CD8-positive, alpha-beta memory T cell (primary cell): ENCODE data around the gene ARID5A. TPM values are rescaled to one million over a fixed set of nuclear protein-coding genes. Genes with fewer than 3 reads are reported as not detected.

Experiments
- CTCF ChIA-PET: fragments of 350-600 bp; sonication (Branson Sonifier 250); formaldehyde crosslinking; loops from one replicate; lab custom pipeline; 2021; ENCODE audit warnings: antibody characterized with exemption; lab: Charles Lee
- POLR2A ChIA-PET: fragments of 350-600 bp; sonication (Branson Sonifier 250); formaldehyde crosslinking; loops from one replicate; lab custom pipeline; 2021; ENCODE audit warnings: antibody characterized with exemption; lab: Charles Lee
- DNase-seq, 5 donors: peaks; one replicate each; pipeline versions ENCODE4 v3.0.0 to v3.0.0-alpha.2; 2020 to 2022; ENCODE audit warnings: mixed read lengths in 1 of 5
- H3K27ac ChIP-seq: one replicate; pipeline ENCODE4 v1.7.0; 2013; ENCODE audit warnings: low read depth, mild to moderate bottlenecking, low read length, moderate library complexity
- H3K27me3 ChIP-seq: 2 replicates; pipeline ENCODE4 v1.7.0; 2013; ENCODE audit warnings: low read length, mild to moderate bottlenecking; ENCODE audit not compliant: insufficient read depth, poor library complexity, severe bottlenecking
- H3K36me3 ChIP-seq: 2 replicates; pipeline ENCODE4 v1.7.0; 2013; ENCODE audit warnings: mild to moderate bottlenecking, low read length, moderate library complexity; ENCODE audit not compliant: insufficient read depth
- H3K4me1 ChIP-seq: 2 replicates; pipeline ENCODE4 v1.7.0; 2013; ENCODE audit warnings: mild to moderate bottlenecking, low read length, moderate library complexity; ENCODE audit not compliant: insufficient read depth
- H3K4me3 ChIP-seq: 2 replicates; pipeline ENCODE4 v1.7.0; 2013; ENCODE audit warnings: mild to moderate bottlenecking, low read length
- H3K9me3 ChIP-seq: 2 replicates; pipeline ENCODE4 v1.7.0; 2013; ENCODE audit warnings: mild to moderate bottlenecking, low read length
- H3K27ac Mint-ChIP-seq, 8 donors: one replicate each; pipeline ENCODE4 v1.8.0; 2020 to 2021; ENCODE audit warnings: mixed read lengths in 8 of 8, mild to moderate bottlenecking in 6 of 8, inconsistent platforms in 3 of 8, moderate library complexity in 3 of 8
- H3K27me3 Mint-ChIP-seq, 2 donors: one replicate each; pipeline ENCODE4 v1.8.0; 2020 to 2021; ENCODE audit warnings: mixed read lengths in 2 of 2, mild to moderate bottlenecking in 1 of 2, moderate library complexity in 1 of 2
- H3K36me3 Mint-ChIP-seq, 3 donors: one replicate each; pipeline ENCODE4 v1.8.0; 2020 to 2021; ENCODE audit warnings: mixed read lengths in 3 of 3, inconsistent platforms in 1 of 3, mild to moderate bottlenecking in 1 of 3
- H3K4me1 Mint-ChIP-seq, 3 donors: one replicate each; pipeline ENCODE4 v1.8.0; 2020 to 2021; ENCODE audit warnings: mixed read lengths in 3 of 3, inconsistent platforms in 1 of 3, mild to moderate bottlenecking in 1 of 3
- H3K4me3 Mint-ChIP-seq, 7 donors: one replicate each; pipeline ENCODE4 v1.8.0; 2020 to 2021; ENCODE audit warnings: mixed read lengths in 7 of 7, mild to moderate bottlenecking in 6 of 7, moderate library complexity in 4 of 7, inconsistent platforms in 2 of 7
- H3K9me3 Mint-ChIP-seq, 5 donors: one replicate each; pipeline ENCODE4 v1.8.0; 2020 to 2022; ENCODE audit warnings: mixed read lengths in 5 of 5, mild to moderate bottlenecking in 3 of 5, moderate library complexity in 2 of 5, inconsistent platforms in 1 of 5
- polyA plus RNA-seq: library from polyadenylated mRNA; unstranded; fragments of 300-500 nt; fragmentation: Illumina TruSeq; gene quantifications from one replicate; pipeline ENCODE4 v1.2.3, GENCODE V29; 2021
- total RNA-seq, 2 experiments: library from RNA; stranded (reverse); gene quantifications; one replicate each; pipeline ENCODE4 v1.2.3, GENCODE V29; 2021

The ARID5A gene
- total and polyA plus RNA-seq, 3 experiments from 2014 or later: 84.0 to 147 (median 146) TPM

- H3K27ac ChIP-seq: no peak overlapping the region
- H3K4me1 Mint-ChIP-seq: peaks cover 48 to 62% (median 55%) of the 10 kb centered on the region in 3 donors
Measured at GRCh38 chr2:96547203-96547641, 10.7 kb downstream of the ARID5A start.

GRCh38 chr2:96547731-96548171 is 11.2 kb downstream of the ARID5A start:
- H3K4me3 Mint-ChIP-seq: peak overlapping the region in 5 of 7 donors; percentile 4 to 79 (median 27)
- no peak overlapping the region for H3K27ac ChIP-seq
- ChIA-PET POLR2A (interaction anchor here (2.9 kb wide), 1 partner anchor 10 kb away, joined by 15 read pairs; the partner anchor contains the start of gene ARID5A), CTCF (interaction anchor here (3.3 to 8.3 kb wide), 2 partner anchors 9 to 18 kb away, joined by 11 to 117 read pairs; no protein-coding TSS in a partner anchor)
- peaks cover 18% of the 10 kb centered on the region for H3K36me3 ChIP-seq
- H3K4me1 ChIP-seq: peaks cover 47% of the 10 kb centered on the region
- H3K9me3 Mint-ChIP-seq: no peaks in the 10 kb centered on the region
- H3K27ac Mint-ChIP-seq: peak overlapping the region in 5 of 8 donors; percentile 24 to 82 (median 74)
- H3K27me3 ChIP-seq: no peaks in the 10 kb centered on the region
- no peak for DNase-seq
- H3K4me3 ChIP-seq: no peak overlapping the region
- H3K4me1 Mint-ChIP-seq: peaks cover 42 to 58% (median 51%) of the 10 kb centered on the region in 3 donors
- peaks cover 0 to 82% (median 14%) of the 10 kb centered on the region in 3 donors for H3K36me3 Mint-ChIP-seq
- H3K9me3 ChIP-seq: no peaks in the 10 kb centered on the region
- H3K27me3 Mint-ChIP-seq: no peaks in the 10 kb centered on the region

More at GRCh38 chr2:96547203-96547641, 10.7 kb downstream of the ARID5A start:
- Histone ChIP-seq H3K4me3 (no peak overlapping the region), H3K9me3 (no peaks in the 10 kb centered on the region), H3K4me1 (peaks cover 52% of the 10 kb centered on the region), H3K36me3 (peaks cover 21% of the 10 kb centered on the region), H3K27me3 (no peaks in the 10 kb centered on the region)
- Mint-ChIP-seq H3K27me3 (no peaks in the 10 kb centered on the region), H3K4me3 (peak overlapping the region in 5 of 7 donors; percentile 4 to 38 (median 15)), H3K36me3 (peaks cover 0 to 82% (median 14%) of the 10 kb centered on the region in 3 donors), H3K27ac (peak overlapping the region; percentile 18 to 94 (median 70)), H3K9me3 (no peaks in the 10 kb centered on the region)
- ChIA-PET POLR2A (interaction anchor here (2.9 kb wide), 1 partner anchor 9 kb away, joined by 15 read pairs; the partner anchor contains the start of gene ARID5A), CTCF (interaction anchor here (3.3 to 8.3 kb wide), 2 partner anchors 8 to 17 kb away, joined by 11 to 117 read pairs; no protein-coding TSS in a partner anchor)
- no peak for DNase-seq

GRCh38 chr2:96548558-96549465 is 12.3 kb downstream of the ARID5A start:
- Mint-ChIP-seq H3K36me3 (peaks cover 0 to 78% (median 10%) of the 10 kb centered on the region in 3 donors), H3K27me3 (no peaks in the 10 kb centered on the region), H3K9me3 (no peaks in the 10 kb centered on the region), H3K4me3 (no peak overlapping the region), H3K27ac (peak overlapping the region in 1 of 8 donors; percentile 57), H3K4me1 (peaks cover 40 to 58% (median 47%) of the 10 kb centered on the region in 3 donors)
- Histone ChIP-seq H3K27me3 (no peaks in the 10 kb centered on the region), H3K4me1 (peaks cover 39% of the 10 kb centered on the region), H3K27ac (no peak overlapping the region), H3K4me3 (no peak overlapping the region), H3K36me3 (peaks cover 18% of the 10 kb centered on the region), H3K9me3 (no peaks in the 10 kb centered on the region)
- ChIA-PET POLR2A (interaction anchor here (1.2 to 2.9 kb wide), 2 partner anchors 10 to 11 kb away, joined by 3 to 15 read pairs; partner anchors contain the start of gene ARID5A), CTCF (interaction anchor here (1.0 to 8.3 kb wide), 3 partner anchors 10 to 39 kb away, joined by 3 to 117 read pairs (median 11); no protein-coding TSS in a partner anchor)
- DNase-seq: no peak

- H3K9me3 ChIP-seq: no peaks in the 10 kb centered on the region
- no peaks in the 10 kb centered on the region for H3K27me3 Mint-ChIP-seq
- no peaks in the 10 kb centered on the region for H3K9me3 Mint-ChIP-seq
- no peak overlapping the region for H3K4me3 ChIP-seq
- peaks cover 18% of the 10 kb centered on the region for H3K36me3 ChIP-seq
- H3K27ac ChIP-seq: no peak overlapping the region
- peaks cover 0 to 72% (median 9%) of the 10 kb centered on the region in 3 donors for H3K36me3 Mint-ChIP-seq
- peaks cover 39% of the 10 kb centered on the region for H3K4me1 ChIP-seq
- ChIA-PET POLR2A (interaction anchor here (1.2 to 1.3 kb wide), 2 partner anchors 10 to 12 kb away, joined by 3 read pairs; partner anchors contain the start of gene ARID5A), CTCF (interaction anchor here (1.0 to 8.3 kb wide), 4 partner anchors 11 to 40 kb away, joined by 3 to 117 read pairs (median 8); no protein-coding TSS in a partner anchor)
- no peaks in the 10 kb centered on the region for H3K27me3 ChIP-seq
- no peak for DNase-seq
- no peak overlapping the region for H3K4me3 Mint-ChIP-seq
- no peak overlapping the region for H3K27ac Mint-ChIP-seq
- peaks cover 38 to 58% (median 47%) of the 10 kb centered on the region in 3 donors for H3K4me1 Mint-ChIP-seq
Measured at GRCh38 chr2:96549466-96549785, 12.9 kb downstream of the ARID5A start.

GRCh38 chr2:96549967-96550786 is 13.6 kb downstream of the ARID5A start:
- Histone ChIP-seq H3K4me1 (peaks cover 35% of the 10 kb centered on the region), H3K27ac (no peak overlapping the region), H3K9me3 (no peaks in the 10 kb centered on the region), H3K4me3 (no peak overlapping the region), H3K27me3 (no peaks in the 10 kb centered on the region), H3K36me3 (peaks cover 18% of the 10 kb centered on the region)
- no peak for DNase-seq
- Mint-ChIP-seq H3K9me3 (no peaks in the 10 kb centered on the region), H3K4me3 (no peak overlapping the region), H3K27ac (peak overlapping the region in 1 of 8 donors; percentile 54), H3K36me3 (peaks cover 0 to 66% (median 7%) of the 10 kb centered on the region in 3 donors), H3K27me3 (no peaks in the 10 kb centered on the region), H3K4me1 (peaks cover 35 to 54% (median 42%) of the 10 kb centered on the region in 3 donors)
- ChIA-PET POLR2A (interaction anchor here (1.2 to 1.3 kb wide), 2 partner anchors 11 to 13 kb away, joined by 3 read pairs; partner anchors contain the start of gene ARID5A), CTCF (interaction anchor here (1.0 to 8.3 kb wide), 4 partner anchors 11 to 143 kb away, joined by 3 to 117 read pairs (median 4); no protein-coding TSS in a partner anchor)

- H3K27me3 Mint-ChIP-seq: no peaks in the 10 kb centered on the region
- no peaks in the 10 kb centered on the region for H3K9me3 Mint-ChIP-seq
- H3K27ac Mint-ChIP-seq: peak overlapping the region in 2 of 8 donors; percentile 52 to 54
- Histone ChIP-seq H3K4me1 (peaks cover 26% of the 10 kb centered on the region), H3K4me3 (no peak overlapping the region), H3K9me3 (no peaks in the 10 kb centered on the region), H3K36me3 (peaks cover 18% of the 10 kb centered on the region), H3K27ac (no peak overlapping the region), H3K27me3 (no peaks in the 10 kb centered on the region)
- no peak overlapping the region for H3K4me3 Mint-ChIP-seq
- H3K4me1 Mint-ChIP-seq: peaks cover 29 to 48% (median 34%) of the 10 kb centered on the region in 3 donors
- CTCF ChIA-PET: interaction anchor here (1.3 to 8.3 kb wide), 3 partner anchors 12 to 144 kb away, joined by 4 to 117 read pairs (median 5); no protein-coding TSS in a partner anchor
- no peak for DNase-seq
- POLR2A ChIA-PET: interaction anchor here (0.6 kb wide), 2 partner anchors 13 to 14 kb away, joined by 3 to 4 read pairs; partner anchors contain the start of gene ARID5A
- H3K36me3 Mint-ChIP-seq: peaks cover 0 to 60% (median 4%) of the 10 kb centered on the region in 3 donors
Measured at GRCh38 chr2:96550787-96551604, 14.4 kb downstream of the ARID5A start.
